ENCODE measurements around the gene STX8.

The STX8 gene

GRCh38 chr17:9554715-9555114 is 20.9 kb downstream of the STX8 start:
- peak; percentile 28 for DNase-seq

GRCh38 chr17:9553596-9553995 is 22.0 kb downstream of the STX8 start:
- no peak for DNase-seq

- DNase-seq, result no peak
Observed at GRCh38 chr17:9553181-9553580, 22.4 kb downstream of the STX8 start.

- no peak for DNase-seq
Observed at GRCh38 chr17:9549215-9549614, 26.4 kb downstream of the STX8 start.

- DNase-seq, result peak; percentile 27
Observed at GRCh38 chr17:9544221-9544620, 31.4 kb downstream of the STX8 start.

- DNase-seq, result no peak
Observed at GRCh38 chr17:9541718-9542117, 33.9 kb downstream of the STX8 start.

- DNase-seq, result no peak
Observed at GRCh38 chr17:9538626-9539025, 37.0 kb downstream of the STX8 start.

GRCh38 chr17:9537177-9537776 is 38.3 kb downstream of the STX8 start:
- DNase-seq, result no peak

GRCh38 chr17:9536061-9536460 is 39.6 kb downstream of the STX8 start:
- DNase-seq, result peak; percentile 34

GRCh38 chr17:9533441-9533840 is 42.2 kb downstream of the STX8 start:
- no peak for DNase-seq

GRCh38 chr17:9532715-9533114 is 42.9 kb downstream of the STX8 start:
- no peak for DNase-seq

GRCh38 chr17:9531034-9531433 is 44.6 kb downstream of the STX8 start:
- DNase-seq, result no peak

GRCh38 chr17:9529033-9529700 is 46.5 kb downstream of the STX8 start:
- peak; percentile 40 for DNase-seq

GRCh38 chr17:9527788-9528187 is 47.8 kb downstream of the STX8 start:
- no peak for DNase-seq

- peak; percentile 62 for DNase-seq
Observed at GRCh38 chr17:9522074-9522473, 53.5 kb downstream of the STX8 start.

- no peak for DNase-seq
Observed at GRCh38 chr17:9521062-9521461, 54.6 kb downstream of the STX8 start.

GRCh38 chr17:9520649-9521048 is 55.0 kb downstream of the STX8 start:
- DNase-seq, result no peak

GRCh38 chr17:9519583-9520272 is 55.9 kb downstream of the STX8 start:
- peak; percentile 6 for DNase-seq

GRCh38 chr17:9517396-9517795 is 58.2 kb downstream of the STX8 start:
- no peak for DNase-seq

- no peak for DNase-seq
Observed at GRCh38 chr17:9513266-9513665, 62.4 kb downstream of the STX8 start.

- DNase-seq, result peak; percentile 47
Observed at GRCh38 chr17:9512323-9513168, 63.1 kb downstream of the STX8 start.

- DNase-seq, result no peak
Observed at GRCh38 chr17:9509236-9509816, 66.3 kb downstream of the STX8 start.

GRCh38 chr17:9499041-9499440 is 76.6 kb downstream of the STX8 start:
- DNase-seq, result no peak

Measured in fibroblast of skin of abdomen (primary cell).